GM21526 (cell line): ENCODE measurements around the gene DENND2A.
"Not testable (repeated sequence)": the region's sequence is repeated elsewhere in the genome, so short reads cannot be mapped to it uniquely, and the experiment has no call there.

Source experiments
- ATAC-seq: cut with Tn5 transposase; IDR thresholded peaks from one replicate; pipeline ENCODE4 v1.9.1; 2021; ENCODE audit warnings: moderate library complexity; ENCODE audit not compliant: unreplicated experiment, low FRiP score

DENND2A gene

DNA sequence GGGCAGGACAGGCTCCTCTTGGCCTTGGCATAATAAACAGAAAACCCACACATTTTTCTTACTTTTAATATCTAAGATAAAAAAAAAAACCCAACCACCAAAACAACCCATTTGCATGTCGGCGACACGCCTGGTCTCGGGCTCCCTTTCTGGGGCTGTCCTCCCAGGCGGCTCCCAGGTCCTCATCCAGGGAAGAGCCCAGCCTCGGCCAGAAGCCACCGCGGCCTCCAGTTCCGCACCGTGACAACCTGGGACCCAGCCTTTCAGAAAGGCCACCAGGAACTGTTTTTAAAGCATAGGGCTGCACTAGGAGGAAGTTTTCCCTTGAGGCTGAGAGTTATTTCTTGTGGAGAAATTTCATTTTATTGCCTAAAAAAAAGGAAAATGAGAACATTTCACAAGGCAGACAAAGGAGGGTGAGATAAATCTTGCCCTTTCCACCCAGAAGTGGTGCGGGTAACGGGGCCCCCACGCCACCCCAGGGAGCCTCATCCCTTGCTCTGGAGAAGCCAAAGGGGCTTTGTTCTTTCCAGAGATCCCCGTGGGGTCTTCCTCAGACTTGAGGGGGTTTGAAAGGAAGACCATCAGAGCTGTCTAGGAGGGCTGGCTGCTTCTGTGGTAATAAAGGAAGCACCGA is 122.1 kb downstream of the DENND2A start:
- ATAC-seq, result no peak

DNA sequence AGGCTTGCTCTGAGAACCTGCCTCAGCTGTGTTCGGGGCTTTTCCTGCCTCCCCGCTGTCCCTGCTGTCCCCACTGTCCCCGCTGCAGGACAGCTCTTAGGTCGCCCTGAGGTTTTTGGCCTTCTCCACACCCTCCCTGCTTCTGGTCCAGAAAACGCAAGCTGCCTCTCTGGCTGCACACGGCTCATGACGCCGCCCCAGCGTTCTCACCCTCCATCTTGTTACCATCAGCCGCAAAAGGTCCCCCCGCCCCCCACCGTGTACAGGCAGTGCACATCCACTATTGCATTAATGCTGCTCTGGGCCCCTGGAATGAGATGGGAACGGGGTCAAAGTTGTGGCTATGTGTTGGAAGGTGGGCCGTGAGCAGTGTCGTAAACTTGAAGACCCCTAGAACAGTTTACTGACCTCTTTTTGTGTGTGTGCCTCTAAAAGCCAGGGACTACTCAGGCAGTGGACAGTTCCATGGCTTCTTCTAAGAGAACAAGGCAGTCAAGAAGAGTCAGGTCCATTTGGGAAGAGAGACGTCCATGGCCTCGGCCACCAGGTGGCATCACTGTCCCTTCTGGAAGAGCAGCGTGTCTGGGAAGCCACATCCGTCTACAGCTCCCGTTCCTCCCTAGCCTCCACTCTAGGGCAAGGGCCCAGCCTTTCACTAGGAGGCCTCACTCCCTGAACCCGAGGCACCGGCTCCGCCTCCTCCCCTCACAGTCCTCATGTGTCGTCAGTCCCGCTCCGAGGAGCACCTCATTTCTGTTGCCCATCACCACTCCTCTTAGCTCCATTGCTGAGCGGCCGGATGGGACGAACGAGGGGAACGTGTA is 122.9 kb downstream of the DENND2A start:
- no peak for ATAC-seq

DNA sequence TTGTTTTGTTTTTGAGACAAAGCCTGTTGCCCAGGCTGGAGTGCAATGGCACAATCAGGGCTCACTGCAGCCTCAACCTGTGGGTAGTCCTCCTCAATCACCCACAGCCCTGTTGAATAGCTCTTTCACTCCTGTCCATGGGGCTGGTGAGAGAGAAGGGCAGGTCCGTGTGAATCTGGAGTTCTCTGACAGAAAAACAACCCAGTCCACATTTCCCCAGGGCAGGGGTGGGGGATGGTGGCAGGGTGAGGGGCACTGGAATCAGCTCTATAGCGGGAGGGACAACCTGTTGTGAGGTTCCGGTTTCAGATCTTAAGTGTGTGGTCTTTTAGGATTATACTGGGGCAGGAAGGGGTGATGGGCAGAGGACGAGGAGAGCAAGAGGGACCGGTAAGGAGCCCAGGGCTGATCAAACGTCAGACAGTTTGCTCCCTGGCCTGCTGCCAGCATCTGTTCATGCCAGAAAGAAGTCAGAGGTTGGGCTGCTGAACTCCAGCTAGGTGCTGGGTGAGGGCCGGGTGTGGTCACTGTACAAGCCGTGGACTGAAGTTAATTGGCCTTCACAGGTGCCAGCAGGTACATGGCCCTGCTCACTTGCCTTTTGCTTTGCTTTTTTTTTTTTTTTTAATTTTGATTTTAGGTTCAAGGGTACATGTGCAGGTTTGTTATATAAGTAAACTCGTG is 128.2 kb downstream of the DENND2A start:
- no peak for ATAC-seq

DNA sequence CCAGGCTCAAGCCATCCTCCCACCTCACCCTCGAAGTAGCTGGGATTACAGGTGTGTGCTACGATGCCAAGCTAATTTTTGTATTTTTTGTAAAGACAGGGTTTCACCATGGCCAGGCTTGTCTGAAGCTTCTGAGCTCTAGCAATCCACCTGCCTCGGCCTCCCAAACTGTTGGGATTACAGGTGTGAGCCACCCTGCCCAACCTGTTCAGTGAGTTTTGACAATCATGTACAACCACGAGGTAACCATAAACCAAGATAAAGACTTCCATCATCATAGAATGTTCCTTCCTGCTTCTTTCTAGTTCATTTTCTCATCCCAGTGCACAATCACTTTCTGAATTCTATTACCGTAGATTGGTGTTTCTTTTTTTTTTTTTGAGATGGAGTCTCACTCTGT is 130.8 kb downstream of the DENND2A start:
- ATAC-seq, result no peak

DNA sequence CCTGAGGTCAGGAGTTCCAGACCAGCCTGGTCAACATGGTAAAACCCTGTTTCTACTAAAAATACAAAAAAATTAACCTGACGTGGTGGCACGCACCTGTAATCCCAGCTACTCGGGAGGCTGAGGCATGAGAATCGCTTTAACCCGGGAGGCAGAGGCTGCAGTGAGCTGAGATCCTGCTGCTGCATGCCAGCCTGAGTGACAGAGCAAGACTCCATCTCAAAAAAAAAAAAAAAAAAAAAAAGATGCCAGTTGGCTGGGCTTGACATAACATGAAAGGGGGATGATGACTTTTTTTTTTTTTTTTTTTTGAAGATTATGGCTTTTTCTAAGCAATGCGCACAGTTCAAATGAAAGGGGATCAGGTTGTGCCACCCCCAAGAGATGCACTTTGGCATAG is 133.1 kb downstream of the DENND2A start:
- ATAC-seq, result not testable (repeated sequence)

DNA sequence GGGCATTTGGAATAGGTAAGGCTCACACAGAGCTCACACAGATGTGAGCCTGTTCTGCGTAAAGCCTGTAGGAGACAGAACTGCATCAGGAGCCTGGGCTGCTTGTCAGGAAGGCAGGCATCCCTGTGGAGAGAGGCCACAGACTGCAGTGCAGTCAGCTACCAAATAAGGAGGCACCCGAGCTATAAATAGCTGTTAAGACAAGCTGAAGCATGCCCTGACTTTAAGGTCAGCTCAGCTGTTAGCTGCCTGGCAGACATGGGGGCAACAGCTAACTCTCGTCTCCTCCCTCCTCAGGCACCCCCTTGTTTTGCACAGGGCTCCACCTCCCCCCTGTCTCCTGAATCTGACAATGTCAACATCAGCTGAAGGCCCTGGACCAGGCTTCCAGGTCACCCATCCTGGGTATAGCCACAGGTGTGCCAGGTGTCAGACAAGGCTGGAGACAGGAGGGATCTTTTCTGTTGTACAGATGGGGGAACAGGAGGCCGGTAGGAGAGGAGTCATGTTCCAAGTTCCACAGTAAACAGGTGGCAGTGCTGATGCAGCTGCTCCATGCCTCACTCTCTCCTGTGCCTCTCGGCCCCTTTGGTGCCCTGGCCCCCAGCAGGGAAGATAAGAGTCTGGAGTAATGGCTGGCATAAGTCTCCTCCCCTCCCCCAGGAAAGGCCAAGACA is 133.7 kb downstream of the DENND2A start:
- no peak for ATAC-seq

DNA sequence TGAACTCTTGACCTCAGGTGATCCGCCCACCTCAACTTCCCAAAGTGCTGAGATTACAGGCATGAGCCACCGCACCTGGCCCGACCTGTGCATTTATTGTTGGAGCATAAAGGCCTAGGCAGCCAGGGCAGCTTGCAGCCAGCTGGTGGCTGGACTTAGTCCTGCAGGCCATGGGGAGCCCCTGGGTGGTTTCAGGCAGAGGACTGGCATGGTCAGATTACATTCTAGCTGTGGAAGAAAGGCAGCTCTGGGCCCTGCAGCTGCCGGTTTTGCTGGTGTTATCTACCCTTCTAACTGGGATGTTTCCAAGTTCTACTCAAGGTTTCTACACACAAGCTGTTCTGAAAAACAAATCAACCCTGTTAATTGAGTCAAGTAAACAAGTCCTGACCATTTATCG is 138.6 kb downstream of the DENND2A start:
- no peak for ATAC-seq

DNA sequence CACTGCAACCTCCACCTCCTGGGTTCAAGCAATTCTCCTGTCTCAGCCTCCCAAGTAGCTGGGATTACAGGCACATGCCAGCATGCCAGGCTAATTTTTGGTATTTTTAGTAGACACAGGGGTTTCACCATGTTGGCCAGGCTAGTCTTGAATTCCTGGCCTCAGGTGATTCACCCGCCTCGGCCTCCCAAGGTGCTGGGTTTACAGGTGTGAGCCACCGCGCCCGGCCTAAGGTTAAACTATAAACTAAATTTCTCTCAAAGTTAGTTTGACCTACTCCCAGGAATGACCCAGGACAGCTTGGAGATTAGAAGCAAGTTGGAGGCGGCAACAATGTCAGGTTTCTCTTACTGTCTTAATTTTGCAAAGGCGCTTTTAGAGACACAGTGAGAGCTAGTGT is 142.8 kb downstream of the DENND2A start:
- ATAC-seq, result not testable (repeated sequence)

DNA sequence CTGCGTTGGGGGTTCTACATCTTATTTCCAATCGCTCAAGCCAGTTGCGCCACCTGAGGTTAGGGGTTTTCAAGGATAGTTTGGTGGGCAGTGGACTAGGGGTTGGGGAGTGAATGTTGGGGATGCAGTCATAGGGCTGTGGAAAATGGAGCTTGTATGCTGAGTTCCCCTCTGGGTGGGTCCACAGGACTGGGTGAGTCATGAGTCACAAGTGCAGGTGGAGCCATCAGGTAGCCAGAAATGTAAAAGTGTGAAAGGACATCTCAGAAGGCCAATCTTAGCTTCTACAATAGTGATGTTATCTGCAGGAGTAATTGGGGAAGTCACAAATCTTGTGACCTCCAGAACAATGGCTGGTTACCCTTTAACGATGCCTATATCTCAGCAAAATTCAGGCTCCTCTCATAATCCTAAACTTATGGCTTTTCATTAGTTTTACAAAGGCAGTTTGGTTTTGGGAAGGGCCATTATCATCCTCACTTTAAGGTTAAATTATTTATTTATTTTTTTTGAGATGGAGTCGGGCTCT is 143.3 kb downstream of the DENND2A start:
- no peak for ATAC-seq

DNA sequence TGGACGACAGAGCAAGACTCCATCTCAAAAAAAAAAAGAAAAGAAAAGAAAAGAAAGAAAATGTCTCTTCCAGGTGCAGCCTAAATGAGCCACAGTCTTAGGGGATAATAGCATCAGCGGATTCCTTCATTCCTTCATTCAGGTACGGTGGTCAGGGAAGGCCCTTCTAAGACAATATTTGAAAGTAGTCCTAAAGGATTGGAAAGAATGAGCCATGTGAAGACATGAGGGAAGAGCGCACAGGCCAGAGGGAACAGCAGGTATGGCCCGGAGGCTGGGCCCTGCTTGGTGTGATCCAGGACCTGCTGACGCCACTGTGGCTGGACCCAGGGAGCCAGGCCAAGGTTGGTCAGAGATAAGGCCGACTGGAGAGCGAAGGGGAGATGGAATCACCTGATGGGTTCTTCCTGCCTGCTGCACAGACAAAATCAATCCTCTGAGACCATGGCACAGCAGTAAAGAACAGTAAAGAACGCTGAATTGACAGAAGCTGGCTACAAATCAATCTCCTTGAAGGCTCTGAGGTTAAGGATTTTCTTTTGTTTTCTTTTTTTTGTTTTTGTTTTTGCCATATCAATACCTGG is 145.0 kb downstream of the DENND2A start:
- no peak for ATAC-seq

DNA sequence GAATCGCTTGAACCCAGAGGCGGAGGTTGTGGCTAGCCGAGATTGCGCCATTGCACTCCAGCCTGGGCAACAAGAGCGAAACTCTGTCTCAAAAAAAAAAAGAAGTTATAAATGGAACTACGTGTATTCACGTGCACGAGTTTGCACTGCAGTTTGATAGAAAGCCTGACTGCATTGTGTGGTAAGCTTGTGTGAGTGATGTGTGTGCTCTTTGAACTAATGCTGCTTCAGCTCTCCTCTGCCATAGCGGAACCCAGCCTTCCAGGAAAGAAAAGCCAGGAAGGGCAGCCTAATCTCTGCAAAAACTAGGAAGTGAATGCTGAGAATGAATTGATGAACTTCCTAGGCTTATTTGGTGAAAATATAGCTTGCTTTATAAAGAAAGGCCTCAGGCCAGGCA is 145.7 kb downstream of the DENND2A start:
- no peak for ATAC-seq

DNA sequence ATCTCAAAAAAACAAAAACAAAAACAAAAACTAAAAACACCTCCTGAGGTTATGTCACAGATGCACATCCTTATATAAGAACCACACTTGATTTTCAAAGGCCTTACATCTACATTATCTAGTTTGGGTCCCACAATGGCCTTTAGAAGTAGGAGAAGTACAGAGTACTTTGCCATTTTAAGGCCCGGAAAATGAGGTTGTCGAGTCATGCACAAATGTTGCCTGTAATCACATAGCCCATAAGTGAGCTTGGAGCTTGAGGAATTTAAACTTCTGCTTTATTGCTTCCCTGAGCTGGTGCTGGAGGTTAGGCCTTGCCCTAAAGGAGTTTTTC is 151.6 kb downstream of the DENND2A start:
- ATAC-seq, result no peak

DNA sequence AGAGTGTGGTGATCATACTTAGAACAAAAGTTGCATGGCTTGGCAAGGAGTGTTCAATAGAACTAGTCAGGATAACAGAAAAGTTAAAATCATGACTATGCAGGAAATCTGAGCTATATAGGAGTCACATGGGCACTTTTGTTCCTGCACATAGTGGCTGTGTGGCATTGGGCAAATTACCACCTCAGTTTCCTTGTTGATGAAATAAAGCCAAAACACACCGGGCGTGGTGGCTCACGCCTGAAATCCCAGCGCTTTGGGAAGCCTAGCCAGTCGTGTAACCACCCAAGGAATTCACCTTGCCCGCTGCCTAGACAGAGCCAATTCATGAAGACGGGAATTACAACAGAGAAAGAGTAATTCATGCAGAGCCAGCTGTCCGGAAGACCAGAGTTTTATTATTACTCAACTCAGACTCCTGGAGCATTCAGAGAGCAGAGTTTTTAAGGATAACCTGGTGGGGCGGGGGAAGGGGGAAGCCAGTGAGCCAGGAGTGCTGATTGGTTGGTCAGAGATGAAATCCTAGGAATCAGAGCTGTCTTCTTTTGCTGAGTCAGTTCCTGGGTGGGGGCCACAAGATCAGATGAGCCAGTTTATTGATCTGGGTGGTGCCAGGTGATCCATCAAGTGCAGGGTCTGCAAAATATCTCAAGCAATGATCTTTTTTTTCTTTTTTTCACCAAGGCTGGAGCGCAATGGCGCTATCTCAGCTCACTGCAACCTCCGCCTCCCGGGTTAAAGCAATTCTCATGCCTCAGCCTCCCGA is 154.9 kb downstream of the DENND2A start:
- ATAC-seq, result no peak

DNA sequence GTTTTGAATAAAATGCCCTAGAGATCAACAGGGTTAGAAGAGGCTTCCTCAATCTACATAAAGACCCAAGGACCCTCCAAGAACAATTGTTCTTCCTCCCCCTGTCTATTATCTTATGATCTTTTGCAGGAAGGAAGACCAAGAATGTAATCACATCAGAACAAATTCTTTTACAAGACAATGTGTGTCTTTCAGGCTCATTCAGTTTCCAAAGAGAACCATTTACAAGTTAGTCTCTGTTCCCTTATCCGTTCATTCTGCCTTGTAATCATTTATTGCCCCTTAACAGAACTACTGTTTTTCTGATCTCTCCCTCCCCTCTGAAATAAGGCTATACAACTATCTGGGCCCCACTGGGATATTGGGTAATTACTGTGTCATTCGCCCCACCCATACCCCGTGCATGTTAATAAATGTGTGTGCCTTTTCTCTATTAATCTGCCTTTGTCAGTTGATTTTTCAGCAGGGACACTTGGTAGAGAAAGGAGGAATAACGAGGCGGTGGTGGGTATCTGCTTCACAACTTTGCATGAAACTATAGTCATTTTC is 155.6 kb downstream of the DENND2A start:
- no peak for ATAC-seq

DNA sequence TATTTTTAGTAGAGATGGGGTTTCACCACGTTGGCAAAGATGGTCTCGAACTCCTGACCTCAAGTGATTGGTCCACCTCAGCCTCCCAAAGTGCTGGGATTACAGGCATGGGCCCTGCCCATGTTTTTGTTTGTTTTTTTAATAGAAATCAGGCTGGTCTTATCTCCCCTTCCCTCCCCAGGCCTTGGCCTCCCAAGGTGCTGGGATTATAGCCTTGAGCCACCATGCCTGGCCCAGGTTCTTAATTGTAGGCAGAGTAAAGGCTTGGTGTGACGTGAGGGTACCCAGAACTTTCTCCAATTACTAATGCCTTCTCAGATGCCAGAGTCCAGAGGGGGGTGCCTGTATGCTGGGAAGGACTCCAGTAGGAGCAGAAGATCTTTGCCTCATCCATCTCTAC is 156.1 kb downstream of the DENND2A start:
- ATAC-seq, result no peak

DNA sequence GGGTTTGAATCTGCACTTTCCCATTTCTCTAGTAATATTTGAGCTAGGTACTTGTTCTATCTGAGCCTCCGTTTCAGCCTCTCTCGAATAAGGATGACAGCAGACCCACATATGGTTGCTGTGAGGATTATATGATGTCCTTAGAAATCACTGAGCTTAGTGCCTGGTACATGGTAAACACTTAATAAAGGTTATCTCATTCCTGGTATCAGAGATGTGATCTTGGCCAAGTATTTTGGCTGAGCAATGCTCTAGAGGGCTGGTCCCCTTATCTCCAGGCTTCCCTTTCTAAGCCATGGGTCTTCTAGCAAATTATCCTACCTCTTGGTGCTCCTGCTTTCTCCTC is 160.9 kb downstream of the DENND2A start:
- ATAC-seq, result peak; percentile 11

DNA sequence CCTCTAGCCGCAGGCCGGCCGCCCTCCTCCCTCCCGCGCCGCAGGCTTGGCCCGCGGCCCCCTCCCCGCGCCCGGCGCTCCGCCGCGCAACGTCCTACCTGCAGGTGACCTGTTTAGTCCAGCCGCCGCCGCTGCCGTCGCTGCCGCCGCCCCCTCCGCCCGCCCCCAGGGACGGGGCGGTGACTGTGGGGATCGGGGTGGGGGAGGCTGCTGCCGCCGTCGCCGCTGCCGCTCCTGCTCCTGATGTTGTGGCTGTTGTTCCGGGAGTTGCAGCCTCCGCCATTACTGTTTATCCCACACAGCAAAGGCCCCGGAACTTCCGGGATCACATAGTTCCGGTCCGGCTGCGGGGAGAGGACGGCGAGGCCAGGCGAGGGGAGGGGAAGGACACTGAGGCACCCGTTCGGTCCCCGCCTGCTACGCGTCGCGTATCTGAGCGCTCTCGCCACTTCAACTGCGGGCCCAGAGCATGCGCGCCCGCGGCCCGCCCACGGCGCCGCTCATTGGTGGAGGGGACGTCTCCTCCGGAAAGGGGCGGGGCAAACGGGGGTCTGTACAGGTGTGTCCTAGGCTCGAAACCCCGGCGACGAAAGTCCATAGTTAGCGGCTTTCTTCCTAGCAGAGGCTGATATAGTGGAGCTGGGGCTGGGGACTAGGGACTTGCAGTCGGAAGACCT is 161.4 kb downstream of the DENND2A start, which contains the start of gene MKRN1:
Gene MKRN1 (minus strand): TSS at position 444 of the 677 bp plus-strand sequence. CDS start 161 bp downstream, at position 283.
- peak; percentile 93 for ATAC-seq

DNA sequence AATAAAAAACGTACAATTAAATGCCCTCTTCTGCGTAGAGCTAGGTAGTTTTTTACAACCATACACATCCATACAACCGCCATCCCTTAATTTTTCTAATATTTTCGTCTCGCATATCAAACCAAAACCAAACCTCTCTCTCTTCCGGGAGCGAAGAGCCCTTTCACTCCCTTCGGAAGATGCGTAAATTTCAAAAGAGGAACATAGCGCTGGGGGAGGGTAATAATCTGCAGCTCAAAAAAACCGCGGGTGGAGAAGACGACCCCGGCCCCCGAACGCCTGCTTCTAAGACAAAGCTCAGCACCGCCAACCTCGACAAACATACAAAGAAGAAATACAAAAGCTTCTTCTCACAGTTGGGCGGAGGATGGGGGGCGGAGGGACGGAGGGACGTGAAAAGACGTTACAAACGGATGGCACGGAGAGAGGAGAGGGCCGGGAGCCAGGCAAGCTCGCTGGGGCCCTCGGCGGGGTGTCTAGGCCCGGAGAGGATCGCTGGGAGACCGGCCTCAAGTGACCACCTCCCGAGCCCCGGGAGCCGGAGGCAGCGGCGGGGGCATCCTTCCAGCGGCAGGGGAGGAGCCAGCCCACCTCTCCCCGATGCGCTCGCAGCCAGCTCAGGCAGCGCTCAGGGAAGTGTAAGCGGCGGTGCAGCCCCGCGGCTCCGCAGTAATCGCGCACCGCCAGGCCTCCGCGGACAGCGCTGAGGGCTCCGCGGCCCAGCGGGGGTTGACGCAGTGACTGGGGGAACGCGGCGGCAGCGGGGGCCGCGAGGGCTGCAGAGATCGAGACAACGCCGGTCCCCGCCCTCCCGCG is 162.2 kb downstream of the DENND2A start:
- ATAC-seq, result peak; percentile 27
